GM13977 (cell line): ENCODE measurements around the gene MCCD1.
"Not testable (repeated sequence)": the region's sequence is repeated elsewhere in the genome, so short reads cannot be mapped to it uniquely, and the experiment has no call there.

ENCODE experiments used
- DNase-seq: peaks from one replicate; pipeline ENCODE4 v3.0.0; 2012; ENCODE audit warnings: low spot score
- CTCF ChIP-seq: IDR thresholded peaks from 2 replicates; pipeline ENCODE4 v1.5.1; 2012; ENCODE audit warnings: mild to moderate bottlenecking, control low read depth; ENCODE audit not compliant: insufficient read depth; ENCODE audit errors: extremely low read depth, missing control alignments
- in situ Hi-C: fragments of 300-500 bp; cut with MboI; formaldehyde crosslinking; loops from one replicate; pipeline ENCODE4 v1.12.0; 2022; ENCODE audit warnings: low sequenced_read_pairs, low pct_unique_long_range_greater_than_20kb, mixed read lengths, inconsistent platforms; ENCODE audit not compliant: unreplicated experiment

Gene MCCD1

GRCh38 chr6:31528821-31529328, at the start of gene MCCD1:
Gene MCCD1, plus strand, starts transcription at chr6:31528962. Its CDS starts 53 bp downstream, at chr6:31529015.
- TF ChIP-seq CTCF = no peak
- in situ Hi-C loops = no loop called here

GRCh38 chr6:31479151-31479932, 49.4 kb upstream of the MCCD1 start:
- no peak for DNase-seq
- in situ Hi-C loops = no loop called here
- TF ChIP-seq CTCF = no peak

More at GRCh38 chr6:31528821-31529328, at the start of gene MCCD1:
- DNase-seq = no peak

GRCh38 chr6:31479933-31480535, 48.7 kb upstream of the MCCD1 start:
- no peak for DNase-seq
- in situ Hi-C loops = no loop called here

GRCh38 chr6:31480574-31480973, 48.2 kb upstream of the MCCD1 start:
- in situ Hi-C loops = no loop called here
- DNase-seq = no peak
- TF ChIP-seq CTCF = no peak

More at GRCh38 chr6:31479933-31480535, 48.7 kb upstream of the MCCD1 start:
- TF ChIP-seq CTCF = no peak

GRCh38 chr6:31483392-31483791, 45.4 kb upstream of the MCCD1 start:
- in situ Hi-C loops = no loop called here
- no peak for TF ChIP-seq CTCF
- DNase-seq = no peak

GRCh38 chr6:31485055-31485454, 43.7 kb upstream of the MCCD1 start:
- DNase-seq = no peak
- TF ChIP-seq CTCF = no peak
- in situ Hi-C loops = no loop called here

- in situ Hi-C loops = not testable (repeated sequence)
Measured at GRCh38 chr6:31486065-31486837, 42.5 kb upstream of the MCCD1 start.

GRCh38 chr6:31487674-31488073, 41.1 kb upstream of the MCCD1 start:
- in situ Hi-C loops, DNase-seq: not testable (repeated sequence)

More at GRCh38 chr6:31486065-31486837, 42.5 kb upstream of the MCCD1 start:
- not testable (repeated sequence) for DNase-seq
